ENCODE results near the gene KRT76.

Gene KRT76

DNA sequence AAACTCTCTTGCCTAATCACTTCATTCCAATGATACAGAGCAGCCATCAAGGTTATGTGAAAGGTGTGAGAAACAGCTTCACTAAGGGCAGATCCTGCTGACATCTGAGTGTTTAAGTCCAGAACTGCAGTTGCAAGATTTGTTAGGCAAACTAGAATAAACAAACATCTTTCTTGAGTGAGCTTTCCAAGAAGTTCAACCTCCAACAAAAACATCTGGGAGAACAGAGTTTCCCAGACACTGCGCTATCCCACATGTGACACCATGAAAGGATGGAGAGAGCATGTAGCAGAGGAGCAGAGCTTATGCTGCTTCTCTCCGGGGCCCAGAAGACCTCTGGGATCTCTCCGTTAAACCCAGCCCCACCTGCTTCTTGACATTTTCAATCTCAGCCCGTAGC, 5.6 kb downstream of the KRT76 start:
- no peak for DNase-seq (ENCODE audit: low read depth)
- no peak overlapping the region for H3K4me3 ChIP-seq (ENCODE audit: control insufficient read depth, low read depth, low read length)
- TF ChIP-seq, protein P1, sequence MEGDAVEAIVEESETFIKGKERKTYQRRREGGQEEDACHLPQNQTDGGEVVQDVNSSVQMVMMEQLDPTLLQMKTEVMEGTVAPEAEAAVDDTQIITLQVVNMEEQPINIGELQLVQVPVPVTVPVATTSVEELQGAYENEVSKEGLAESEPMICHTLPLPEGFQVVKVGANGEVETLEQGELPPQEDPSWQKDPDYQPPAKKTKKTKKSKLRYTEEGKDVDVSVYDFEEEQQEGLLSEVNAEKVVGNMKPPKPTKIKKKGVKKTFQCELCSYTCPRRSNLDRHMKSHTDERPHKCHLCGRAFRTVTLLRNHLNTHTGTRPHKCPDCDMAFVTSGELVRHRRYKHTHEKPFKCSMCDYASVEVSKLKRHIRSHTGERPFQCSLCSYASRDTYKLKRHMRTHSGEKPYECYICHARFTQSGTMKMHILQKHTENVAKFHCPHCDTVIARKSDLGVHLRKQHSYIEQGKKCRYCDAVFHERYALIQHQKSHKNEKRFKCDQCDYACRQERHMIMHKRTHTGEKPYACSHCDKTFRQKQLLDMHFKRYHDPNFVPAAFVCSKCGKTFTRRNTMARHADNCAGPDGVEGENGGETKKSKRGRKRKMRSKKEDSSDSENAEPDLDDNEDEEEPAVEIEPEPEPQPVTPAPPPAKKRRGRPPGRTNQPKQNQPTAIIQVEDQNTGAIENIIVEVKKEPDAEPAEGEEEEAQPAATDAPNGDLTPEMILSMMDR (IDR thresholded peaks at IDR 0.05; ENCODE audit: control insufficient read depth, insufficient read depth, low read depth, low read length, missing control alignments): no peak

- no peak overlapping the region for H3K4me3 ChIP-seq (ENCODE audit: control insufficient read depth, low read depth, low read length)
- TF ChIP-seq, protein P1 (IDR thresholded peaks at IDR 0.05; ENCODE audit: control insufficient read depth, insufficient read depth, low read depth, low read length, missing control alignments): no peak
- no peak for DNase-seq (ENCODE audit: low read depth)
Measured at GRCh38 chr12:52771088-52771487, 6.1 kb downstream of the KRT76 start.

DNA sequence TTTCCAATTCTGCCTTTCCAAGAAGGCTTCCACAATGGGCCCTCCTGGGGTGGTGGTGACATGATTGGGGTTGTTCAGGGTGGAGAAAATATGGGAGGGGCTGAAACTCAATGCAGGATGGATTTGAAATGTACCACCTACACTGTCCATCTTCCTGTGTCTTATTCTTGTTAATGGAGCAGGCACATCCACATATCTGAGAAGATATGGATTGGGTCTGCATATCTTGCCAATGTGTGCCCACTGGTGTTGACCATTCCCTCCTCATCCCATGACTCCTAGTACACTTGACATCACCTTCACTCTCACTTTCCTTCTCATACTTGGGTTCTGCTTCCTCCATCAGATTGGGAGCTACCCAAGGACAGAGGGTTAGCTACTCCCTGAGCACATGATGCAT, 7.2 kb downstream of the KRT76 start:
- no peak for DNase-seq (ENCODE audit: low read depth)
- no peak overlapping the region for H3K4me3 ChIP-seq (ENCODE audit: control insufficient read depth, low read depth, low read length)
- TF ChIP-seq, protein P1 (IDR thresholded peaks at IDR 0.05; ENCODE audit: control insufficient read depth, insufficient read depth, low read depth, low read length, missing control alignments): no peak

DNA sequence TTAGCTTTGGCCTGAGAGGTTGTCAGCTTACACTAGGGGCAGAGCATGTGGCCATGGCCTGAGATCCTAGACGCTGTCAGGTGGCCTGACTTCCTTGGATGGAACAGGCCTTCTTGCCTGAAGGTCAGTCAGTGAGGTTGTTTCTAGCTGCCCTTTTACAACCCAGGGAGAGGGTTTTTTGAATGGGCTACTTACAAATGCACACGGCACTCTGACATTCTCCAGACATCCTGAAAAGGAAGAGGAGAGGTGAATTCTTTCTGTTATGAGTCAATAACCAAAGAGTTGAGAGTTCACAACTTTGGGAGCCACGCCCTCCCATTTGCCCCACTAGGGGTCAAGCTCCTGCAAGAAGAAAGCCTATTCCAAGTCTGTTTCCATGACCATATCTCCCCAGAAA, 7.8 kb downstream of the KRT76 start:
- no peak for DNase-seq (ENCODE audit: low read depth)
- TF ChIP-seq, protein P1 (IDR thresholded peaks at IDR 0.05; ENCODE audit: control insufficient read depth, insufficient read depth, low read depth, low read length, missing control alignments): no peak
- H3K4me3 ChIP-seq (ENCODE audit: control insufficient read depth, low read depth, low read length): no peak overlapping the region

- TF ChIP-seq, protein P1 (IDR thresholded peaks at IDR 0.05; ENCODE audit: control insufficient read depth, insufficient read depth, low read depth, low read length, missing control alignments): no peak
- no peak for DNase-seq (ENCODE audit: low read depth)
- no peak overlapping the region for H3K4me3 ChIP-seq (ENCODE audit: control insufficient read depth, low read depth, low read length)
Measured at GRCh38 chr12:52768479-52769200, 8.5 kb downstream of the KRT76 start.

DNA sequence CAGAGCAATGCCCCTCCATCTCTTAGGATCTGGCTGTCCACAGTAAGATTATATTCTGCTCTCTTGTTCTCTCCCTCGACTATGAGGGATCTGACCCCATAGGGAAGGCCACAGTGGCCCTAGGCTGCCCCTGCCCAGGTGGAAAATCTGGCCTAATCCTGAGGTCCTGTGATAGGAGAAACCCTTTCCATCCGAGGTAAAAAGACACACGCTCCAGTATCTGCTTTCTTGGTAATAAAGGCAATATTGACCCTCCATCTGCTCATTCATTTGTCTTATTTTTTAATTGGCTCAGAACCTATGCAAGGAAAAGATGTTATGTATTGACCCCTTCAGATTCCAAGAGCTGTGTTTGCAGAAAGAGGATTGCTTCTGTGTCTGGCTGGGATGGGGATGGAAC, 9.7 kb downstream of the KRT76 start:
- no peak for DNase-seq (ENCODE audit: low read depth)
- TF ChIP-seq, protein P1 (IDR thresholded peaks at IDR 0.05; ENCODE audit: control insufficient read depth, insufficient read depth, low read depth, low read length, missing control alignments): no peak
- H3K4me3 ChIP-seq (ENCODE audit: control insufficient read depth, low read depth, low read length): no peak overlapping the region
